ENCODE measurements around the gene NFATC1. TPM values are rescaled to one million over a fixed set of nuclear protein-coding genes. Genes with fewer than 3 reads are reported as not detected.

NFATC1 gene
- total RNA-seq, 1 experiment from 2014 or later, result 0.10 TPM

GRCh38 chr18:79403723-79404566 is 8.2 kb downstream of the NFATC1 start:
- DNase-seq (ENCODE audit: low read depth), result no peak

GRCh38 chr18:79404567-79404910 is 8.8 kb downstream of the NFATC1 start:
- DNase-seq (ENCODE audit: low read depth), result no peak

GRCh38 chr18:79405019-79405780 is 9.5 kb downstream of the NFATC1 start:
- no peak for DNase-seq (ENCODE audit: low read depth)

- DNase-seq (ENCODE audit: low read depth), result no peak
Observed at GRCh38 chr18:79405781-79406575, 10.2 kb downstream of the NFATC1 start.

GRCh38 chr18:79406708-79407107 is 11.0 kb downstream of the NFATC1 start:
- DNase-seq (ENCODE audit: low read depth), result no peak

GRCh38 chr18:79409313-79409712 is 13.6 kb downstream of the NFATC1 start:
- no peak for DNase-seq (ENCODE audit: low read depth)

GRCh38 chr18:79410171-79410641 is 14.5 kb downstream of the NFATC1 start:
- DNase-seq (ENCODE audit: low read depth), result no peak

- DNase-seq (ENCODE audit: low read depth), result no peak
Observed at GRCh38 chr18:79410731-79411613, 15.2 kb downstream of the NFATC1 start.

GRCh38 chr18:79411614-79412526 is 16.1 kb downstream of the NFATC1 start:
- DNase-seq (ENCODE audit: low read depth), result no peak

GRCh38 chr18:79413025-79413424 is 17.3 kb downstream of the NFATC1 start:
- DNase-seq (ENCODE audit: low read depth), result no peak

- no peak for DNase-seq (ENCODE audit: low read depth)
Observed at GRCh38 chr18:79413426-79413825, 17.7 kb downstream of the NFATC1 start.

- DNase-seq (ENCODE audit: low read depth), result no peak
Observed at GRCh38 chr18:79413901-79414300, 18.2 kb downstream of the NFATC1 start.

GRCh38 chr18:79416022-79416676 is 20.4 kb downstream of the NFATC1 start:
- no peak for DNase-seq (ENCODE audit: low read depth)

GRCh38 chr18:79416677-79417052 is 20.9 kb downstream of the NFATC1 start:
- no peak for DNase-seq (ENCODE audit: low read depth)

GRCh38 chr18:79418236-79418635 is 22.5 kb downstream of the NFATC1 start:
- DNase-seq (ENCODE audit: low read depth), result no peak

GRCh38 chr18:79418642-79419041 is 22.9 kb downstream of the NFATC1 start:
- DNase-seq (ENCODE audit: low read depth), result no peak

- no peak for DNase-seq (ENCODE audit: low read depth)
Observed at GRCh38 chr18:79420033-79420745, 24.5 kb downstream of the NFATC1 start.

- DNase-seq (ENCODE audit: low read depth), result no peak
Observed at GRCh38 chr18:79421275-79421857, 25.6 kb downstream of the NFATC1 start.
